Putamen (tissue), 1 donor: Measurements from ENCODE around the gene TMEM235.

ENCODE experiments used
- DNase-seq: peaks from one replicate; pipeline ENCODE4 v3.0.0-alpha.2; 2016; ENCODE audit warnings: low spot score

Gene TMEM235

GRCh38 chr17:78272181-78272913 lies 40.9 kb downstream of the TMEM235 start:
- DNase-seq, result no peak

DNA sequence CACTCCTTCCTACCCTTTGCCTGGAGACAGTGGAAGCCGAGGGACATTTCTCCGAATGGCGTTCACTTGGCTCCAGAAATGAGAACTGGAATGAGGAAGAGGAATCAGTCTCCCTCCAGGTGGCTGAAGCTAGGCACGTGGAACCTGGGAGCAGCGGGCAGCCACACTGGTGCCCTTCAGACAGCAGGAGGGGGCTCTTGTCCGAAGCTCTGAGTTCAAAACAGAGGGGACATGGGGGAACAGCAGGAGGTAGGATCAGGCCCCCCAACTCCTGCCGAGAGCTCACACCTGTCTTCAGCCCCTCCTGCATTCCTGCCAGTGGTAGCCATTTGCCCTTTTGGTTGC lies 41.5 kb downstream of the TMEM235 start:
- DNase-seq, result no peak

DNA sequence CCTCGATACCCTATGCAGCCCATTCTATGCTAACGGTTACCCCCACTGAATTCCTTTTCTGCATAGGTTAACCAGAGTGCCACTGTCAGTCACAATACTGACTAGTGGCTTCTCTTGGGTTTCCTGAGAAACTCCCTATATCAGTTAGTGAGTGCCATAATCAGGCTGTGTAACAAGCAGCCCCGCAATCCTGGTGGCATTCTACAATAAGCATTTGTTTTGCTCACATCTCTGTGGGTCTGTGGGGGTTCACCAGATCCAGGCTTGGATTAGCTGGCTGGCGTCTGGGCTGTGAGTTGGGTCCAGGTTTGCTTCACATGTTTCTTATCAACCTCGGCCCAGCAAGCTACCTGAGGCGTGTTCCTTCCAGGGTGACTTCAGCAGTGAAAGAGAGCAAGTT lies 42.4 kb downstream of the TMEM235 start:
- DNase-seq, result no peak

GRCh38 chr17:78275355-78275754 lies 43.9 kb downstream of the TMEM235 start:
- no peak for DNase-seq

DNA sequence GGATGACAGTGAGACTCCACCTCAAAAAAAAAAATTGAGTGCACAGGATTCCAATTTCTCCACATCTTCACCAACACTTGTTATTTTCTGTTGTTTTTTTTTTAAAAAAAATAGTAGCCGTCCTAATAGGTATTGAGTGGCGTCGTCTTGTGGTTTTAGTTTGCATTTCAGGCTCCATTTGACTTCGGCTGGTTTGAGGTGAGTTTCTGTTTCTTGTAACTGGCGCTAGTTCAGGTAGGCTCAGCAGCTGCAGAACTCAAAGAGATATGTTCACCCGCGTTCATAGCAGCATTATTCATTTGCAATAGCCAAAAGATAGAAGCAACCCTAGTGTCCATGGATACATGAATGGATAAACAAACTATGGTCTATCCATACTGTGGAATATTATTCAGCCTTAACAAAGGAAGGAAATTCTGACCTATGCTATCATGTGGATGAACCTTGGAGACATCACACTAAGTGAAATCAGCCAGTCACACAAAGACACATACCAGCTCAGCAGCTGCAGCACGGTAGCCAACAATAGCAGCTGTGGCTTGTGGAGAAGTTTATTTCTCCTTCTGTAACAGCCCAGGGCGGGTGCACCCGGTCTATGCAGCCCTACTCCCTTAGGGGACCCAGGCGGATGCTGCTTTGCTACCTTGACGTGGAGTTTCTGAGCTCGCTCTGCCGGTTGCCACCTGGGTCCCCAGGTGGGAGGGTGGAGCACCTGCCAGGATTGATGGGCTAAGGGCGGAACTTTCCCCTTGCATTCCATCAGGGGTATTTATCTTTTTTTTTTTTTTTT lies 44.9 kb downstream of the TMEM235 start:
- no peak for DNase-seq

GRCh38 chr17:78278139-78278741 lies 46.8 kb downstream of the TMEM235 start:
- DNase-seq, result no peak

GRCh38 chr17:78279360-78279990 lies 48.0 kb downstream of the TMEM235 start:
- DNase-seq, result no peak

DNA sequence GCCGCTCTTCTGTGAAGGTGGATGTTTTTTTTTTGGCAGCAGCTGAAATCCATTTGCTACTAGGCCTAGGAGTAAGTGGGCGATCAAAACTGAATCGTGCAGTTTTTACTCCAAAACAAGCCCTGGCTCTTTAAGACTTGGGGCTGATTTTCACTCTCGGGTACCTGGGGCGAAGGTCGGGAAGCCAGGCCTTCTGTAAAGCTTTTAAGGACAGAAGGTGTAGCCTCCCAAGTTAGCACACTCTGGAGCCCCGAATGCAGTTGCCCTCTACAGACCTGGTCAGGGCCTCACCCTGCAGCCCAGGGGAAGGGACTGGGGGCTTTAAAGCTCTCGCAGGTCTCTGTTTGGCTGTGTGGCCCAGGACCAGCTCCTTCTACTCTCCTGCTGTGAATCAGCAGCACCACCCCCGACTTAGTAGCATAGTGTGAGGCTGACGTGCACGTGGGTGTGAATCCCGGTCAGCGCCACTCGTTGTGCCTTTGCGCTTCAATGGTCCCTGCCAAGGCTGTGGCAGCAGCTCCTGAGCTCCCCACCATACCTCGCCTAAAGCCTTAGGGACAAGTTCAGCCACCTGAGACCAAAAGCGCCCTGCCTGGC lies 49.9 kb downstream of the TMEM235 start:
- DNase-seq, result no peak

DNA sequence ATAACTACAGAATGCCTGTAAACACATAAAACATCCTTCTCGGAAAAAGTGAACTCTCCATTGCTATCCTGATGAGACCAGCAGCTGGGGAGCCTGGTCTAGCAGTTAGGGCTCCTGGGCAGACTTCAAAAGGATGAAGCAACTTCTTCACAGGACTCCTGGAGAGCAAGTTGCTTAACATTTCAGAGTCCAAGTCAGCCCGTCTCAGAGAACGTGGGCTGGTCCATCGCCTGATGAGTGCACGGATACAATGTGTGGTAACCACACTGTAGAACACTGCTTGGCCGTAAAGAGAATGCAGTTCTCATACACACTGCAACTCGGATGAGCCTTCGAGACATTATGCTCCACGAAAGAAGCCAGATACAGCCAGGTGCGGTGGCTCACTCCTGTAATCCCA lies 52.7 kb downstream of the TMEM235 start:
- no peak for DNase-seq

- no peak for DNase-seq
Observed at GRCh38 chr17:78289004-78289403, 57.6 kb downstream of the TMEM235 start.

- DNase-seq, result peak; percentile 67
Observed at GRCh38 chr17:78289802-78290363, 58.5 kb downstream of the TMEM235 start.
